ENCODE data around the gene B4GALT2. TPM values are rescaled to one million over a fixed set of nuclear protein-coding genes. Genes with fewer than 3 reads are reported as not detected.

Gene B4GALT2
- total and polyA plus RNA-seq, 9 of the 15 experiments (the other 6 are each of a cell fraction or from before 2014, with no cell fraction given) = 1.3 to 86.8 (median 43.8) TPM

GRCh38 chr1:43974443-43975248 is 4.4 kb upstream of the B4GALT2 start, which contains the start of gene ATP6V0B (continued):
- TF ChIP-seq MAZ (CRISPR knock-in tag; conservative IDR thresholded peaks at IDR 0.05 in 1 of 2, IDR thresholded peaks at IDR 0.05 in 1 of 2) (peak; percentile 74 to 94), NFE2L1 (tag; IDR thresholded peaks at IDR 0.05; ENCODE audit: borderline replicate concordance, low read depth) (no peak), MAFK (IDR thresholded peaks at IDR 0.05; ENCODE audit: low read length) (peak; percentile 11; the same call in 1 of the 2 replicates), HDGF (IDR thresholded peaks at IDR 0.05) (no peak; the same call in 1 of the 2 replicates), SRSF1 (IDR thresholded peaks at IDR 0.05; ENCODE audit: low read depth, low read length) (no peak), EGR1 (conservative IDR thresholded peaks at IDR 0.05) (peak; percentile 90), HIVEP1 (CRISPR knock-in tag; IDR thresholded peaks at IDR 0.05) (peak; percentile 4; the same call in 1 of the 2 replicates), BRCA1 (IDR thresholded peaks at IDR 0.05) (no peak), BRCA1 (CRISPR knock-in tag; IDR thresholded peaks at IDR 0.05) (no peak), IRF2 (CRISPR knock-in tag; IDR thresholded peaks at IDR 0.05) (no peak), ZKSCAN8 (CRISPR knock-in tag; IDR thresholded peaks at IDR 0.05) (no peak), TAF7 (tag; IDR thresholded peaks at IDR 0.05) (peak; percentile 11; the same call in 1 of the 2 replicates), ZNF696 (CRISPR knock-in tag; conservative IDR thresholded peaks at IDR 0.05) (no peak), HOXB6 (CRISPR knock-in tag; IDR thresholded peaks at IDR 0.05; ENCODE audit: borderline replicate concordance) (no peak), NCOR1 (IDR thresholded peaks at IDR 0.05) (no peak), ESRRA (IDR thresholded peaks at IDR 0.05; ENCODE audit: borderline replicate concordance, low read depth) (peak; percentile 98), ZNF197 (CRISPR knock-in tag; IDR thresholded peaks at IDR 0.05; ENCODE audit: low read depth) (no peak), ZNF778 (CRISPR knock-in tag; IDR thresholded peaks at IDR 0.05) (no peak), ZNF583 (CRISPR knock-in tag; IDR thresholded peaks at IDR 0.05) (no peak; the same call in 1 of the 2 replicates), ZBTB43 (CRISPR knock-in tag; IDR thresholded peaks at IDR 0.05) (no peak; the same call in 1 of the 2 replicates), POLR2B (IDR thresholded peaks at IDR 0.05; ENCODE audit: low read depth, partially characterized antibody) (peak; percentile 76)
- TF ChIP-seq, protein P1, sequence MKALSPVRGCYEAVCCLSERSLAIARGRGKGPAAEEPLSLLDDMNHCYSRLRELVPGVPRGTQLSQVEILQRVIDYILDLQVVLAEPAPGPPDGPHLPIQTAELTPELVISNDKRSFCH (CRISPR knock-in tag; IDR thresholded peaks at IDR 0.05) = no peak
- TF ChIP-seq, protein P1 (tag; IDR thresholded peaks at IDR 0.05) = peak; percentile 27; the same call in 1 of the 2 replicates
- TF ChIP-seq, protein P2, sequence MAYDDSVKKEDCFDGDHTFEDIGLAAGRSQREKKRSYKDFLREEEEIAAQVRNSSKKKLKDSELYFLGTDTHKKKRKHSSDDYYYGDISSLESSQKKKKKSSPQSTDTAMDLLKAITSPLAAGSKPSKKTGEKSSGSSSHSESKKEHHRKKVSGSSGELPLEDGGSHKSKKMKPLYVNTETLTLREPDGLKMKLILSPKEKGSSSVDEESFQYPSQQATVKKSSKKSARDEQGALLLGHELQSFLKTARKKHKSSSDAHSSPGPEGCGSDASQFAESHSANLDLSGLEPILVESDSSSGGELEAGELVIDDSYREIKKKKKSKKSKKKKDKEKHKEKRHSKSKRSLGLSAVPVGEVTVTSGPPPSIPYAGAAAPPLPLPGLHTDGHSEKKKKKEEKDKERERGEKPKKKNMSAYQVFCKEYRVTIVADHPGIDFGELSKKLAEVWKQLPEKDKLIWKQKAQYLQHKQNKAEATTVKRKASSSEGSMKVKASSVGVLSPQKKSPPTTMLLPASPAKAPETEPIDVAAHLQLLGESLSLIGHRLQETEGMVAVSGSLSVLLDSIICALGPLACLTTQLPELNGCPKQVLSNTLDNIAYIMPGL (CRISPR knock-in tag; IDR thresholded peaks at IDR 0.05) = peak; percentile 54; the same call in 1 of the 2 replicates
- TF ChIP-seq, protein P3, sequence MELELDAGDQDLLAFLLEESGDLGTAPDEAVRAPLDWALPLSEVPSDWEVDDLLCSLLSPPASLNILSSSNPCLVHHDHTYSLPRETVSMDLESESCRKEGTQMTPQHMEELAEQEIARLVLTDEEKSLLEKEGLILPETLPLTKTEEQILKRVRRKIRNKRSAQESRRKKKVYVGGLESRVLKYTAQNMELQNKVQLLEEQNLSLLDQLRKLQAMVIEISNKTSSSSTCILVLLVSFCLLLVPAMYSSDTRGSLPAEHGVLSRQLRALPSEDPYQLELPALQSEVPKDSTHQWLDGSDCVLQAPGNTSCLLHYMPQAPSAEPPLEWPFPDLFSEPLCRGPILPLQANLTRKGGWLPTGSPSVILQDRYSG (tag; conservative IDR thresholded peaks at IDR 0.05; ENCODE audit: low read depth) = no peak

Data from K562 (cell line).